GM19240 (cell line): ENCODE data around the gene MAPK11.

Experiments
- DNase-seq: peaks from one replicate; pipeline ENCODE4 v3.0.0; 2011; ENCODE audit warnings: low spot score; ENCODE audit not compliant: insufficient read length

MAPK11 gene

GRCh38 chr22:50250249-50250554 lies 20.0 kb downstream of the MAPK11 start:
- no peak for DNase-seq

DNA sequence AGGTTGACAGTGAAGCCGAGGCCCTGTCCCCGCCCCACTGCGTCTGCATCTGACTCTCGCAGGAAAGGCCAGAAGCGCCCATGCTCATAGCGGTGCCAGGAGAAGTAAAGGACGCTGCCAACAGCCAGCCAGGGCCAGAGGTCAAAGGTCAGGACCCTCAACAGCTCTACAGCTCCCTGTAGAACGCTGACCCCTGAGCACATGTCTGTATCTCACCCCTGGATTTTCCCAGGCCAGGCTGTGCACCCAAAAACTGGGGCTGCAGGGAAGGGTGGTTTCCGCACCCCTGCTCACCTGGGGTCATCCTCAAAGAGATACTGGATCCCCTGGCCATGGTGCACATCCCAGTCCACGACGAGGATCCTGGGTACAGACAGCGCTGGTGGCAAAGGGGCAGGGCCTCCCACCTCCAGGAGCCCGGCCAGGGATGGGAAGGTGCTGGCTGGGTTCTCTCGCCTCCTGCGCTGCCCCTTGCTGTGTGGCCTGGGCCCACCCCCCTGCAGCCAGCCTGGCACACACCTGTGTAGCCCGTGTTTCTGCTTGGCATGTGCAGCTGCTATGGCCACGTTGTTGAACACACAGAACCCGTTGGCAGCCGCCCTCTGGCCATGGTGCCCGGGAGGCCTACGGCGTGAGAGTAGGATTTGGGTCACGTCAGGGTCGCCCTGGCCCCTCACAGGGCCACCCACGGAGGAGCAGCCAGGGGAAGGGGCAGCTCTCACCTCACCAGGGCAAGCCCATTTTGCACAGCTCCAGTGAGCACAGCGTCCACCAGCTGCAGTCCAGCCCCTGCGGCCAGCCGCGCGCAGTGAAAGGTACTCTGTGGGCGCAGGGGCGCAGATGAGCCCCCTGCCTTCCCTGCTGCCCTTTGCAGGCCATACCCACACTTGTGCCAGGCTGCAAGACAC lies 20.6 kb downstream of the MAPK11 start:
- no peak for DNase-seq

GRCh38 chr22:50248196-50249081 lies 21.7 kb downstream of the MAPK11 start:
- no peak for DNase-seq

DNA sequence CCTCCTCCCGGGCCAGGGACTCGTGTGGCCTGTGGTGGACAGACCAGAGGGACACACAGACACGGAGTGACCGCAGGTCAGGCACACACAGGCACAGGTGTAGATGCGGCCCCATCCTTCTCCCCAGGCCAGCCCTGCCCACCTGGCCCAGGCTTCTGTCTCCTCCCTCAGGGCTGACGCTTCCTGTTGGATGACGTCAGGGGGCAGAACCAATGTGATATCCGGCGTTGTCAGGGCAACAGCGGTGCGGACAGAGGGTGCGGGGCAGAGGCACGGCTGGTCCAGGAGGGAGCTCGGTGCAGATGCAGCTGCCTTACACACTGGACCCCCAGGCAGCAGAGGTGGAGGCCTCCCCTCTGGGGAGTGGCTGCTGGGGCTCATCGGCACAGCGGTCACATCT lies 22.4 kb downstream of the MAPK11 start:
- no peak for DNase-seq

GRCh38 chr22:50246242-50247175 lies 23.7 kb downstream of the MAPK11 start:
- DNase-seq: no peak

GRCh38 chr22:50245214-50246072 lies 24.7 kb downstream of the MAPK11 start:
- no peak for DNase-seq

DNA sequence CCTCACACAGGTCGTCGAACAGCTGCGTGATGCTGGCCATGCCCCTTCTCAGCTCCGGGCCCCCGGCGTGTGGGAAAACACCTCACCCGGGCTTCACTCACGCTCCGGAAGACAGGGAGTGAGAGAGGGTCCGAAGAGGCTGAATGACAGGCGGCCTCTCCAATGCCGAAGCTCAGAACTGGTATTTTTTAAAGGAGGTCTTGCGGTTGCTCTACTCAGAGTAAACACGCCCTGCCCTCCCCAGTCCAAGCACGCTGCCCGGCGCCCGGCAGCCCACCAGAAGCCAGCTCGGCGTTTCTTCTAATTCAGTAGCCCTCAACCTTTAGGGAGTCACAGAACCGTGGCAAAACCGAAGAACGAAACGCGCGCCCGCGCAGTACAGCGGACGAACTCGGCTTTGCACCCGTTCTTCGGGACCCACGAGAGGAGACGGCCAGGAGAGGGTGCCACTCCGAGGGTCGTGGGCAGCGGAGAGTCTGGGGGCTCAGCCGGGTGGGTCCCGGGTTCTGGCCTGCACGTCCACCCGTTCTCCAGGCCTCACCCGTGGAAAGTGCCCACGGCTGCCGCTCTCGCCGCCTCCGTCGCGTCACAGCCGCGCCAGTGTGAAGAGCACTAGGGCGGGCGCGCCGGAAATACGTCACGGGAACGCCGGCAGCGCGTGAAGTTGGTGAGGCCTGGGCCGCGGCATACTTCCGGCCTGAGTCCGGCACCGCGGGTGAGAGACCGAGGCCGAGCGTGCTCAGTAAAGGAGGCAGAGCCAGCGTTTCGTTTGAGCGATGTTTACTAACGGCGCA lies 25.6 kb downstream of the MAPK11 start, which contains the start of gene TUBGCP6:
TSS of gene TUBGCP6 (minus strand) at position 604 of the 794 bp plus-strand sequence. CDS start at position 40, 564 bp downstream.
- peak; percentile 91 for DNase-seq

- DNase-seq: no peak
Observed at GRCh38 chr22:50243685-50244419, 26.3 kb downstream of the MAPK11 start.

DNA sequence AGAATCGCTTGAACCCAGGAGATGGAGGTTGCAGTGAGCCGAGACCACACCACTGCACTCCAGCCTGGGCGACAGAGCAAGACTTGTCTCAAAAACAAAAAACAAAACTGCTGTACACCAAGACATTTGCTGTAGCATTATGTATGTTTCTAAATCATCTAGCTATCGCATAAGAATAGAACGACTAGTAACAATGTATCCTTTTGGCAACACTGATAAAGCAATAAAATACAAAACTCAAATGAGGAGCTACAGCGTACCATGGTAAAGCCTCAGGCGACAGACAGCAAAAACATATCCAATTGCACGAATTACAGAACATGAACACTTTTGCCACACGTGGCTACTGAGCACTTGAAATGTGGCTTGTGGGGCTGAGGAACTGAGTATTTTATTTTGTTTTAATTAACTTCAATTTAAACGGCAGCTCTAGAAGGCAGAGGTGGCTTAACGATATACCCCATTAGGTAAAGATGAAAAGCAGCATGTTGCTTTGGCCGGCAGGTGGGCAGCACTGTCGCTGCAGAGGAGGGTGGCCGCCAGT lies 27.7 kb downstream of the MAPK11 start:
- DNase-seq: no peak

DNA sequence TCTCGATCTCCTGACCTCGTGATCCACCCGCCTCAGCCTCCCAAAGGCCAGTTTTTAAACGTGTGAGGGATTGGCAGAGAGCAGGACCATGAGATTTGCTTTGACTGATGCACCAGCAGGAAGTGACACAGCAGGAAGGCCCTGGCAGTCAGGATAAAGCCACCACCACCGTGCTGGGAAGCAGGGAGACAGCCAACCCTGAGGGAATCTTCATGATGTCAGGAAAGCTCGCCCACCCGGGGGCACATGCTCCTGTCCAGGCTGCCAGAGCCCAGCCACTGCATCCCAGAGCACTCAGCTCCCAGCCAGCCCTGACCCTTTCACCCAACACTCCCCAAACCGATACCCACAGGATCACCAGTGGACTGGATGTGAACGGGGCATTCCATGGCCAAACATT lies 31.4 kb downstream of the MAPK11 start:
- no peak for DNase-seq

DNA sequence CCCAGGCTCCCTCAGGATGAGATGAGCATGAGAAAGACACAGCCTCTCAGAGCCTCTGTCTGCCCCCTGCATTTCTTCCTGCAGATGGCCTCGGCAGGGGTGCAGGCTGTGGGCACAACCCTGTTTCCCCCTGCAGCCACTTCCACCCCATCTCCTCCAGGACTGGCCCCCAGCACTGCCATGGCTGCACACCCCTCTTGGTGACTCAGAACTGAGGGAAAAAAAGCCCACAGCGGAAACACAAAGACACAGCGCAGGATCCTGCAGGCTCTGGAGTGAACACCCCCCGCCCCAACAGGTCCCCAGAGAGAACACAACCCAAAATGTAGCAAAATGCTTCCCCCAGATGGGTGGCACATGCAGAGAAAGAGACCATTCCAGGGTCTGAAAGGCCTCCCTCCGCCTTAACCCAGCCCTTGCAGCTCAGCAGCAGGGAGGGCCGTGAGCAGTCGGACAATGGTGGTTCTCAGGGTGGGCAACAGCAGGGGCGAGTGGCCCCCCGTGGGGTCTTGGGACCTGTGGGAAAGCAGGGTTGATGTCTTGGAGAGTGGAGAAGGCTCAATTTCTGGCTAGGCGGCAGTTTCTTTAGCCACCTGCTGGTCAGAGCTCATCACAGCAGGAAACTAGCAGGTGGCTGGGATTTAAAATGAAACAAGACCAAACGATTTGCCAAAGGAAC lies 33.3 kb downstream of the MAPK11 start:
- no peak for DNase-seq

GRCh38 chr22:50233223-50233622 lies 37.0 kb downstream of the MAPK11 start:
- no peak for DNase-seq

- DNase-seq: no peak
Observed at GRCh38 chr22:50232481-50233151, 37.6 kb downstream of the MAPK11 start.

- DNase-seq: no peak
Observed at GRCh38 chr22:50229370-50229769, 40.8 kb downstream of the MAPK11 start.

GRCh38 chr22:50228366-50228765 lies 41.8 kb downstream of the MAPK11 start:
- DNase-seq: no peak

GRCh38 chr22:50227579-50228215 lies 42.5 kb downstream of the MAPK11 start:
- no peak for DNase-seq

DNA sequence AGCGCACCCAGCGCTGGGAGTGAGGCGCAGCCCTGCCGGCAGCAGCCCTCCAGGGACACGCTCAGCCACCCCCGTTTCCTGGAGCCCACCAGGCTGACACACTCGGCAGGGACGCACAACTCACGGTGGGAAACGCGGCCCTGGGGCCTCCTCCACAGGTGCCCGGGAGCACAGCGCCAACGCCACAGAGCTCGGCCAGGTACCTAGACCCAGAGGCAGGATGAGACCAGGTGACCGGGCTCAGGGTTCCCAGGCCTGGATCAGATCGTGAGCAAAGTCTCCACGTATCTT lies 43.4 kb downstream of the MAPK11 start:
- DNase-seq: no peak
